ENCODE measurements around the gene GPR18.

GRCh38 chr13:99215184-99215830 is 42.9 kb downstream of the GPR18 start:
- TF ChIP-seq, protein P1, sequence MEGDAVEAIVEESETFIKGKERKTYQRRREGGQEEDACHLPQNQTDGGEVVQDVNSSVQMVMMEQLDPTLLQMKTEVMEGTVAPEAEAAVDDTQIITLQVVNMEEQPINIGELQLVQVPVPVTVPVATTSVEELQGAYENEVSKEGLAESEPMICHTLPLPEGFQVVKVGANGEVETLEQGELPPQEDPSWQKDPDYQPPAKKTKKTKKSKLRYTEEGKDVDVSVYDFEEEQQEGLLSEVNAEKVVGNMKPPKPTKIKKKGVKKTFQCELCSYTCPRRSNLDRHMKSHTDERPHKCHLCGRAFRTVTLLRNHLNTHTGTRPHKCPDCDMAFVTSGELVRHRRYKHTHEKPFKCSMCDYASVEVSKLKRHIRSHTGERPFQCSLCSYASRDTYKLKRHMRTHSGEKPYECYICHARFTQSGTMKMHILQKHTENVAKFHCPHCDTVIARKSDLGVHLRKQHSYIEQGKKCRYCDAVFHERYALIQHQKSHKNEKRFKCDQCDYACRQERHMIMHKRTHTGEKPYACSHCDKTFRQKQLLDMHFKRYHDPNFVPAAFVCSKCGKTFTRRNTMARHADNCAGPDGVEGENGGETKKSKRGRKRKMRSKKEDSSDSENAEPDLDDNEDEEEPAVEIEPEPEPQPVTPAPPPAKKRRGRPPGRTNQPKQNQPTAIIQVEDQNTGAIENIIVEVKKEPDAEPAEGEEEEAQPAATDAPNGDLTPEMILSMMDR (IDR thresholded peaks at IDR 0.05; ENCODE audit: insufficient read depth, low read length), result no peak
- no peak for TF ChIP-seq POLR2AphosphoS5 (IDR thresholded peaks at IDR 0.05; ENCODE audit: low read depth)
- TF ChIP-seq SPI1 (IDR thresholded peaks at IDR 0.05; ENCODE audit: borderline replicate concordance, low read depth), result no peak
